ENCODE data around the gene TWF2.

Gene TWF2

GRCh38 chr3:52257911-52258310 lies 19.0 kb upstream of the TWF2 start:
- DNase-seq (ENCODE audit: low read depth) = no peak

GRCh38 chr3:52256622-52257021 lies 17.7 kb upstream of the TWF2 start:
- no peak for DNase-seq (ENCODE audit: low read depth)

- no peak for DNase-seq (ENCODE audit: low read depth)
Observed at GRCh38 chr3:52256159-52256558, 17.2 kb upstream of the TWF2 start.

GRCh38 chr3:52254608-52255007 lies 15.7 kb upstream of the TWF2 start:
- no peak for DNase-seq (ENCODE audit: low read depth)

DNA sequence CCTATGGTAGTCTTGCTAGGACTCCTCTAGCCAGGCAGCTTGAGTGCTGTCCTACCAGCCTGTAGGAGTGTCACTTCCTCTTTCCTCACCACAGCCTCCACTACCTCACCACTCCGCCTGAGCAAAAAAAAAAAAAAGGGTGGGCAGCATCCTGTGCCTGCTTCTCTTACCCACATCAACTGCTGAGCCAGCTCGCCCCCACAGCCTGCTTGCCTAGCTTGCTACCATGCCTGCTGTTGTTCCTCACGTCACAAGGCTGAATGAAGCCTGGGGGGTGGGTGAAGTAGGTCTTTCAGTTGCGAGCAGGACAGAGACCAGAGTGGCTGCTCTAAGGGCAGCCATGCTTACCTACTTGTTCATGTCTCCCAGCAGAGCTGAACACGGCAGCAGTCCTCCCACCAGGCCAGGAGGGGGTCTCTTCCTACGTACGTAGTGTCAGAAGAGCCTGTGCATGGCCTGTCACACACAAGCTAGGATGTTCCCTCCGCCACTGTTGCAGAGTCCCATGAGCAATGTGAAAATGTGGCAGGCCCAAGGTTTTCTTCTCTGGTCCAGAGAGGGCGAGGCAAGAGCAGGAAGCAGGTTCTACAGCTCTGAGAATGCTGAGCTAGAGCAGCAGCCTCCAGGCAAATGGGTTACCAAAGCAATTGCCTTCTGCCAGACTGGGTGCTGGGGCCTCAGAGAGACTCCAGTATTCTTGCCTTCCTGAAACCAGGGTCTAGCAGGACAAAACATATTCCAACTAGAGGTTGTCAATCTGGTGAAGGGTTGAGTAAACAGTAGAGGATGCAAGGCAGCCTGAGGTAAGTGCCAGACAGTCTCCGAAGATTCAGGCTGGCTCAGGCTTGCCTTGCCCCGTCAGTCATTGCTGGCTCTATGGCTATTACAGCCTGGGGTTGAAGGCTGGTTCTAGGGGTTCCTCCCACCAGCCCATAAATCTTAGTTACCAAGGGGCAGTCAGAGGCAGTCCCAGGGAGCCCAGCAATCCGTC lies 14.7 kb upstream of the TWF2 start:
- DNase-seq (ENCODE audit: low read depth) = peak; percentile 56

GRCh38 chr3:52250122-52250521 lies 11.2 kb upstream of the TWF2 start:
- DNase-seq (ENCODE audit: low read depth) = no peak

DNA sequence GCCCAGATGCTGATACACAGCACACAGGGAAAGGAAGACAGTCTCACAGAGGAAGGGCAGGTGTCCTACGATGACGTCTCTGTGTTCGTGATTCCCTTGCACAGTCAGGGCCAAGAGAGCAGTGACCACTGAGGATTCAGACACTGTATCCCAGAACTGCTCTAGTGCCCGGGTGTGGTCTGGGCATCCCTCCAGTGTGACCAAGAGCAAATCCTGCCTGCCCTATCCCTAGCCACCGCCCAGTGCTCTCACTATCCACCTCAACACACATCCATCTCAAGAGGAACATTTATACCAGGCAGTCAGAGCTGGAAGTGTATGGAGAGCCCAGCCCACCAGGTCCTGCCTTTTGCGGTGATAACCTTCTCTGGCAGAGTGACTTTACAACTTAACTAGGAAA lies 10.7 kb upstream of the TWF2 start:
- no peak for DNase-seq (ENCODE audit: low read depth)

- no peak for DNase-seq (ENCODE audit: low read depth)
Observed at GRCh38 chr3:52248816-52249547, 10.0 kb upstream of the TWF2 start.

GRCh38 chr3:52248165-52248541 lies 9.2 kb upstream of the TWF2 start:
- no peak for DNase-seq (ENCODE audit: low read depth)

- no peak for DNase-seq (ENCODE audit: low read depth)
Observed at GRCh38 chr3:52247409-52248164, 8.6 kb upstream of the TWF2 start.

- DNase-seq (ENCODE audit: low read depth) = no peak
Observed at GRCh38 chr3:52246728-52247408, 7.9 kb upstream of the TWF2 start.

GRCh38 chr3:52246264-52246620 lies 7.3 kb upstream of the TWF2 start:
- no peak for DNase-seq (ENCODE audit: low read depth)

DNA sequence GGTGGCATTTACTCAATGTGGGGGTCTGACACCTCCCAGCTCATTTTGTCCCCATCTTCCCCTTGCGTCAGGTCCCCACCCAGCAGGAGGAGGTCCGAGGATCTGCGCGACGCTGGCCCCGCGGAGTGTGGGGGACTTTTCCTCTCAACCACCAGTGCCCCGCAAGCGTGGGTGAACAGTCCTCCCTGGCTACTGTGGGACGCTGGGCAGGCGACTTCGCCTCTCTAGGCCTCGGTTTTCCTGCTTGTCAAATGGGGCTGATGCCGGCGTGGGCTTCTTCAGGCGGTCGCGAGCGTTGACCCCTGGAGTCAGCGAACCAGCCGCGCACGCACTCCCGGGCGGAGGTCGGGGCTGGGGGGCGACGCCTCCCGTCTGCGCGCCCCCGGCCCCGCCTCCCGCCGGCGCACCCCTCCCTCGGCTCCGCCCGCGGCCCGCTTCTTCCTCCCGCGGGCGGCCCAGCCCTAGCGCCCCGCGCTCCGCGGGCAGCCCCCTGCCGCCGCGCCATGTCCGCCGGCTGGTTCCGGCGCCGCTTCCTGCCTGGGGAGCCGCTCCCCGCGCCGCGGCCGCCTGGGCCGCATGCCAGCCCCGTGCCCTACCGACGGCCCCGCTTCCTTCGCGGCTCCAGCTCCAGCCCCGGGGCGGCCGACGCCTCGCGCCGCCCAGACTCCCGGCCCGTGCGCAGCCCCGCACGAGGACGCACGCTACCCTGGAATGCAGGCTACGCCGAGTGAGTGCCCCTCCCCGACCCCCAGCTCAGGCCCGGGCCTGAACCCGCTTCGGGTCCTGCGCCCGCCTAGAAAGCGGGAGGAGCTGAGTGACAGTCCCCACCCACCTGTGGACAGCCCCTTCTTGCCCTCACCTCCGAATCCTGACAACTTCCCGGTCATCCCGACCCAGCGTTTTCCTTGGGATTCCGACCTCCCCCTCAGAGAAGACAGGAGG lies 6.6 kb upstream of the TWF2 start, which contains the start of gene PPM1M:
Gene PPM1M, plus strand, starts transcription at position 438 of the 942 bp plus-strand sequence. Its CDS starts 66 bp downstream, at position 504.
- DNase-seq (ENCODE audit: low read depth) = no peak

DNA sequence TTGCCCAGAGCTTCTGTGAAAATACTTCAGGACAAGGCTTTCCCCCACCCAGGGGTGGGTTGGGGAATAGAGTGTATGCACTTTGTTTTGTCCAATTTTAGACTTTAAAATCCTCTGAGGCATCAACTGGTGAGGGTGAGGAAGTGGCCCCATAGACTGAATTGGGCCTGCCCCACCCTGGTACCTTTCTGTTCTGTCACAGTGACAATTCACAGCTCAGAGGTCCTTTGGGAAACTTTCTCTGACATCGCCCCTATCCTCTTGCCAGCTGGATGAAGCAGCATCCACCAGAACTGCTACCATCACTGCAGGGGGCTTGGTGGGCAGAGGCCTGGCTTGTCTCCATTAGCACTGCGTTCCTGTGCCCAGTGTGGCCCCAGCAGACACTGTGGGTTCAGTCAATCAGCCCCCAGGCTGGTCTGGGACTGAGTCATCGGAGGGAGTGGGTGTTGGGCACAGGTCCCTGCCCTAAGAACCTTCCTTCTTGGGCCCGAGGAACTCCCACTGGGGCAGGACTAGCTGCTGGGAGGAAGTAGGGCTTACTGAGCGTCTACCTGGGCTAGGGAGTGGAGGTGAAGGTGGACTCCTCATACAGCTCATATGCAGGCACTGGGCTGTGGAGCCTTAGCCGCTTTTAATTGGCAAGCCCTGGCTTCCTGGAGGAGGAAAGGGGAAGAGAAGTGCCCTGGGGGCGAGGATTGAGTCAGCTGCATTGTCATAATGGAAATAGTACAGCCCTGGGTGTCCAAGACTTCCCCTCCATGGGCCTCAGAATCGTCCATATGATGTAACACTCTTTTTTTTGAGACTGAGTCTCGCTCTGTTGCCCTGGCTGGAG lies 5.1 kb upstream of the TWF2 start:
- no peak for DNase-seq (ENCODE audit: low read depth)

GRCh38 chr3:52242039-52242438 lies 3.1 kb upstream of the TWF2 start:
- DNase-seq (ENCODE audit: low read depth) = no peak

GRCh38 chr3:52240886-52241370 lies 2.0 kb upstream of the TWF2 start:
- DNase-seq (ENCODE audit: low read depth) = no peak

GRCh38 chr3:52240059-52240885 lies 1.3 kb upstream of the TWF2 start:
- no peak for DNase-seq (ENCODE audit: low read depth)

GRCh38 chr3:52238193-52238760 lies 681 bp downstream of the TWF2 start:
- no peak for DNase-seq (ENCODE audit: low read depth)

All from stimulated activated CD8-positive, alpha-beta memory T cell treated with anti-CD3 and anti-CD28 coated beads, Interleukin-7, amount 100 ng/mL, for 24 hours (primary cell).